22Rv1 (cell line): ENCODE results near the gene LAMTOR5.

Experiments used
- ZFX ChIP-seq: fragments of 450-650 bp; IDR thresholded peaks from 2 replicates; pipeline ENCODE4 v1.6.1; 2017; ENCODE audit warnings: antibody characterized with exemption, borderline replicate concordance
- TF ChIP-seq, protein P1 (sequence below): fragments of 450-650 bp; IDR thresholded peaks from 2 replicates; pipeline ENCODE4 v1.5.1; 2017; ENCODE audit warnings: mild to moderate bottlenecking

DNA sequence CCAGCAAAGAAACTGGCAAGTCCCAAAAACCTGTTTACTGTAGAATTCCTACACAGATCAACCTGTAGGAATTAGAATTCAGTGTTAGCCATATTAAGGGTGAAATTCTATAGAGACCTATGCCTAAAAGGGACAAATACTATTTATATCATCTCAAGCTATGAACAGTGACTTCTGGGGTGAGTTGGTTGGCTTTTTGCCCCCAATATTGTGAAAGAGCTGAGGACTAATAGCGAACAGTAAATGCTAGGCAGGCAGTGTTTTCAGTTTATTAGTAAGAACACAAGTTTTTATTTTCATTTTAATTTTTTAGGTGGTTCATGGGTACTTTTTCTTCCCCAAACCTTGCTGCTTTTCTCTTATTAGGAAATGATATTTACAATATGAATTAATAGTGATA lies 32.0 kb downstream of the LAMTOR5 start:
- TF ChIP-seq, protein P1, sequence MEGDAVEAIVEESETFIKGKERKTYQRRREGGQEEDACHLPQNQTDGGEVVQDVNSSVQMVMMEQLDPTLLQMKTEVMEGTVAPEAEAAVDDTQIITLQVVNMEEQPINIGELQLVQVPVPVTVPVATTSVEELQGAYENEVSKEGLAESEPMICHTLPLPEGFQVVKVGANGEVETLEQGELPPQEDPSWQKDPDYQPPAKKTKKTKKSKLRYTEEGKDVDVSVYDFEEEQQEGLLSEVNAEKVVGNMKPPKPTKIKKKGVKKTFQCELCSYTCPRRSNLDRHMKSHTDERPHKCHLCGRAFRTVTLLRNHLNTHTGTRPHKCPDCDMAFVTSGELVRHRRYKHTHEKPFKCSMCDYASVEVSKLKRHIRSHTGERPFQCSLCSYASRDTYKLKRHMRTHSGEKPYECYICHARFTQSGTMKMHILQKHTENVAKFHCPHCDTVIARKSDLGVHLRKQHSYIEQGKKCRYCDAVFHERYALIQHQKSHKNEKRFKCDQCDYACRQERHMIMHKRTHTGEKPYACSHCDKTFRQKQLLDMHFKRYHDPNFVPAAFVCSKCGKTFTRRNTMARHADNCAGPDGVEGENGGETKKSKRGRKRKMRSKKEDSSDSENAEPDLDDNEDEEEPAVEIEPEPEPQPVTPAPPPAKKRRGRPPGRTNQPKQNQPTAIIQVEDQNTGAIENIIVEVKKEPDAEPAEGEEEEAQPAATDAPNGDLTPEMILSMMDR, result no peak
- no peak for TF ChIP-seq ZFX
